ENCODE results near the gene SPEM1. TPM values are rescaled to one million over a fixed set of nuclear protein-coding genes. Genes with fewer than 3 reads are reported as not detected.
A peak's percentile ranks its signal among the peaks of the same experiment; 100 is the strongest.

The SPEM1 gene
- total and polyA plus RNA-seq, 7 donors: 0.06 TPM; not detected in 6

GRCh38 chr17:7380321-7380720 lies 39.8 kb upstream of the SPEM1 start:
- H3K4me3 ChIP-seq: peak overlapping the region; percentile 71
- ATAC-seq (peak; percentile 55 to 94 (median 91)), DNase-seq (peak; percentile 38 to 83)
- intact Hi-C loops (cut with DNase I): no loop called here
- H3K27me3 ChIP-seq (ENCODE audit: insufficient read depth in 3 of 3, low read length in 2 of 3): peaks cover 0 to 2% (median 0%) of the 10 kb centered on the region in 3 donors
- no peaks in the 10 kb centered on the region for H3K9me3 ChIP-seq
- H3K4me1 ChIP-seq: peaks cover 24% of the 10 kb centered on the region
- WGBS, 3 donors: 12 to 15% (median 13%) methylated on average over 7 of the region's 7 CpGs
- TF ChIP-seq CTCF (IDR thresholded peaks at IDR 0.05): no peak
- H3K36me3 ChIP-seq (ENCODE audit: insufficient read depth in 1 of 2, low read depth in 1 of 2): peaks cover 0 to 7% of the 10 kb centered on the region in 2 donors
- H3K27ac ChIP-seq: peak overlapping the region; percentile 82

- H3K4me3 ChIP-seq: peak within 1 kb of the TSS; percentile 71
- peak within 1 kb of the TSS; percentile 82 for H3K27ac ChIP-seq
- H3K36me3 ChIP-seq (ENCODE audit: insufficient read depth in 1 of 2, low read depth in 1 of 2): peaks cover 0 to 7% of the 10 kb centered on the region in 2 donors
- WGBS, 3 donors: 6 to 10% (median 9%) methylated on average over 30 to 52 of the region's 52 CpGs
- intact Hi-C loops (cut with DNase I): no loop called here
- DNase-seq (peak; percentile 32 to 67), ATAC-seq (peak; percentile 40 to 80 (median 73))
- H3K9me3 ChIP-seq: no peaks in the 10 kb centered on the region
- H3K27me3 ChIP-seq (ENCODE audit: insufficient read depth in 3 of 3, low read length in 2 of 3): peaks cover 0 to 2% (median 0%) of the 10 kb centered on the region in 3 donors
- peaks cover 24% of the 10 kb centered on the region for H3K4me1 ChIP-seq
- no peak for TF ChIP-seq CTCF (IDR thresholded peaks at IDR 0.05)
These were observed 39.1 kb upstream of the SPEM1 start, which contains the start of gene TNK1 for GRCh38 chr17:7380855-7381683. TNK1 (plus strand) TSS chr17:7381089; CDS start chr17:7382927, 1,838 bp downstream.

- TF ChIP-seq CTCF (IDR thresholded peaks at IDR 0.05): no peak
- Histone ChIP-seq H3K4me3 (no peak overlapping the region), H3K9me3 (no peaks in the 10 kb centered on the region), H3K27me3 (ENCODE audit: insufficient read depth in 3 of 3, low read length in 2 of 3) (peaks cover 0 to 2% (median 0%) of the 10 kb centered on the region in 3 donors), H3K36me3 (ENCODE audit: insufficient read depth in 1 of 2, low read depth in 1 of 2) (peaks cover 0 to 17% of the 10 kb centered on the region in 2 donors), H3K27ac (no peak overlapping the region), H3K4me1 (peaks cover 24% of the 10 kb centered on the region)
- ATAC-seq (no peak), DNase-seq (no peak)
- 82 to 87% (median 87%) methylated on average over 10 of the region's 10 CpGs for WGBS, 3 donors
- intact Hi-C loops (cut with DNase I): no loop called here
These were observed 37.2 kb upstream of the SPEM1 start for GRCh38 chr17:7382901-7383300.

- Histone ChIP-seq H3K4me1 (peaks cover 24% of the 10 kb centered on the region), H3K27me3 (ENCODE audit: insufficient read depth in 3 of 3, low read length in 2 of 3) (peaks cover 0 to 2% (median 0%) of the 10 kb centered on the region in 3 donors), H3K36me3 (ENCODE audit: insufficient read depth in 1 of 2, low read depth in 1 of 2) (peaks cover 0 to 22% of the 10 kb centered on the region in 2 donors), H3K9me3 (no peaks in the 10 kb centered on the region), H3K27ac (no peak overlapping the region), H3K4me3 (peak overlapping the region; percentile 52)
- ATAC-seq (no peak), DNase-seq (no peak)
- WGBS, 3 donors: 74 to 76% (median 74%) methylated on average over 11 of the region's 11 CpGs
- intact Hi-C loops (cut with DNase I): no loop called here
- TF ChIP-seq CTCF (IDR thresholded peaks at IDR 0.05): no peak
These were observed 36.8 kb upstream of the SPEM1 start for GRCh38 chr17:7383371-7383741.
